AG04450 (cell line): ENCODE results near the gene FAM240A. TPM values are rescaled to one million over a fixed set of nuclear protein-coding genes. Genes with fewer than 3 reads are reported as not detected.

Experiments used
- CTCF ChIA-PET: fragments of 300-600, 350-600 bp; formaldehyde crosslinking; extraction: SDS; loops from one replicate; lab custom pipeline; 2022; ENCODE audit warnings: antibody characterized with exemption, inconsistent platforms; lab: Charles Lee
- POLR2A ChIA-PET: fragments of 350-600 bp; formaldehyde crosslinking; extraction: SDS; loops from one replicate; lab custom pipeline; 2021; ENCODE audit warnings: antibody characterized with exemption, inconsistent platforms; lab: Yijun Ruan, JAX
- DNase-seq: peaks from one replicate; pipeline ENCODE4 v3.0.0-alpha.2; 2011; ENCODE audit warnings: low read depth, low spot score
- H3K27ac ChIP-seq: one replicate; pipeline ENCODE4 v1.5.1; 2012; ENCODE audit warnings: low read depth, low read length, control low read depth
- H3K27me3 ChIP-seq: one replicate; pipeline ENCODE4 v1.6.0; 2012; ENCODE audit warnings: low read length; ENCODE audit not compliant: control insufficient read depth, insufficient read depth
- H3K4me3 ChIP-seq: 2 replicates; pipeline ENCODE4 v1.5.1; 2011; ENCODE audit warnings: mild to moderate bottlenecking, low read depth, low read length, control low read depth
- H3K9me3 ChIP-seq: 2 replicates; pipeline ENCODE4 v1.5.1; 2012; ENCODE audit warnings: low read length; ENCODE audit not compliant: control insufficient read depth, insufficient read depth
- polyA plus RNA-seq: library from polyadenylated mRNA; depleted of rRNA; stranded (reverse); fragments of >200 nt; gene quantifications from 2 replicates; pipeline ENCODE4 v1.2.3, GENCODE V29; 2011
- TF ChIP-seq, protein P1 (sequence below): IDR thresholded peaks from 2 replicates; pipeline ENCODE4 v1.5.1; 2011; ENCODE audit warnings: low read depth, low read length, control low read depth, inconsistent platforms

Gene FAM240A
- polyA plus RNA-seq, 1 experiment = not detected

DNA sequence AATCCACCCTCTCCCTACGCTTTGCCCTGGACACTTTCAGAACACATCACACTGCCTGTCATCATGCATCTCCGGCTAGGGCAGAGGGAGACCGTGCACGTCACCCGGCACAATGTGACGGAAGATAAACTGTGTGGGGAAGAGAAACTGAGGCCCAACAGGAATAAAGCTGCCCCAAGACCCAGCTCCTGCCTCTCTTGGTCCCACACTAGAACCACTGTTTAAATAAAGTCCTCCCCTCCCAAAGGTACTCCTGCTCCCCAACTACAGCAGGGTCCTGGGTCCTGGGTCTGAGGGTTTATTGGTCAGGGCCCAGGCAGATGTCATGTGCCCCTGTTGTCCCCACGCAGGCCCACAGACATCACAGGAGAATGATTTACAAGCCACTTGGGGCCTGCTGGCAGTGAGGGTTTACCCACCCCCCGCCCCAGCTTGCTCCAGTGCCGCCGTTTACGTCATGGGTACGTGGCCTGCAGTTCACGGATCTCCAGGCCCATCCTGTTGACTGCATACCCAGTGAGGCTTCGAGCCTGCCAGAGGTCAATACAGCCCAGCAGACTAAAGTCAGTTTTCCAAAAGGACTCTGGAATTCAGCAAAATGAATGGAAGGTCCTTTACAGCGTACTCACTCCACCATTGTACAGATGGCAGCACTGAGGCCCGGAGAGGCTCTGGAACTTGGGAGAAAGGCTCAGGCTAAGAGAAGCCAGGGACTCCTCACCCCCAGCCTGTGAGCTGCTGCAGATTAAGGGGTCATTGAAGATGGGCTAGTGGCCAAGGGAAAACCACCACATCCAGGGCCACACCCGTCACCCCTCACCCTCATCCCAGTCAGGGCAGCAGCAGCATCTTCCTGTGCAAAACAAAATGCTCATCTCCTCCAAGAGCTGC, 57.9 kb downstream of the FAM240A start:
- ChIA-PET POLR2A (no interaction called here), CTCF (no interaction called here)
- Histone ChIP-seq H3K9me3 (no peaks in the 10 kb centered on the region), H3K4me3 (no peak overlapping the region), H3K27me3 (peaks cover 16% of the 10 kb centered on the region), H3K27ac (no peak overlapping the region)
- DNase-seq = no peak
- TF ChIP-seq, protein P1, sequence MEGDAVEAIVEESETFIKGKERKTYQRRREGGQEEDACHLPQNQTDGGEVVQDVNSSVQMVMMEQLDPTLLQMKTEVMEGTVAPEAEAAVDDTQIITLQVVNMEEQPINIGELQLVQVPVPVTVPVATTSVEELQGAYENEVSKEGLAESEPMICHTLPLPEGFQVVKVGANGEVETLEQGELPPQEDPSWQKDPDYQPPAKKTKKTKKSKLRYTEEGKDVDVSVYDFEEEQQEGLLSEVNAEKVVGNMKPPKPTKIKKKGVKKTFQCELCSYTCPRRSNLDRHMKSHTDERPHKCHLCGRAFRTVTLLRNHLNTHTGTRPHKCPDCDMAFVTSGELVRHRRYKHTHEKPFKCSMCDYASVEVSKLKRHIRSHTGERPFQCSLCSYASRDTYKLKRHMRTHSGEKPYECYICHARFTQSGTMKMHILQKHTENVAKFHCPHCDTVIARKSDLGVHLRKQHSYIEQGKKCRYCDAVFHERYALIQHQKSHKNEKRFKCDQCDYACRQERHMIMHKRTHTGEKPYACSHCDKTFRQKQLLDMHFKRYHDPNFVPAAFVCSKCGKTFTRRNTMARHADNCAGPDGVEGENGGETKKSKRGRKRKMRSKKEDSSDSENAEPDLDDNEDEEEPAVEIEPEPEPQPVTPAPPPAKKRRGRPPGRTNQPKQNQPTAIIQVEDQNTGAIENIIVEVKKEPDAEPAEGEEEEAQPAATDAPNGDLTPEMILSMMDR = no peak

DNA sequence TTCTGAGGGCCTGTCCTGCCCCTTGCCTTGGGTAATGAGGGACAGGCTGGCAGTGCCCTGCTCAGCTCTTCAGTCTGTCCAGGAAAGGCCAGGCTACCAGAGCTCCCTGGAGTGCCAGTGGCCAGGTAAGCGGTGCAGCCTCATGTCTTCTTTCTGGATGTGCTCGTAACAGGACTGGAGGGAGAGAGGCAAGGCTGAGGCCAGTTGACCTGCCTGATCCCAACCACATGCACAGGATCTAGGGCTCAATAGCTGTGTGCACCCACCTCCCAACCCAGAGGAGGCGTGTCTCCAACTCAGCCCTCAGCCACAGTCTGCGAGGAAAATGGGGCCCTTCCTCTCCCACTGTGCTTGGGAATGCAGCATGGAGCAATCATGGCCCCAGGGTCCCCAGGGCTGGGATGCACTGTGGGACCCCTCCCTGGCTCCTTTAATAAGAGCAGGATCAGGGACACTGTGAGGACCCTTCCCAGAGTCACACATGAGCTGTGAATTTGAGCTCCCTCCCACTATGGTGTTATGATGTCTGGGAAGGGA, 58.6 kb downstream of the FAM240A start:
- H3K27me3 ChIP-seq = peaks cover 12% of the 10 kb centered on the region
- ChIA-PET CTCF (no interaction called here), POLR2A (no interaction called here)
- no peaks in the 10 kb centered on the region for H3K9me3 ChIP-seq
- DNase-seq = no peak
- H3K4me3 ChIP-seq = no peak overlapping the region
- TF ChIP-seq, protein P1 = no peak
- no peak overlapping the region for H3K27ac ChIP-seq

DNA sequence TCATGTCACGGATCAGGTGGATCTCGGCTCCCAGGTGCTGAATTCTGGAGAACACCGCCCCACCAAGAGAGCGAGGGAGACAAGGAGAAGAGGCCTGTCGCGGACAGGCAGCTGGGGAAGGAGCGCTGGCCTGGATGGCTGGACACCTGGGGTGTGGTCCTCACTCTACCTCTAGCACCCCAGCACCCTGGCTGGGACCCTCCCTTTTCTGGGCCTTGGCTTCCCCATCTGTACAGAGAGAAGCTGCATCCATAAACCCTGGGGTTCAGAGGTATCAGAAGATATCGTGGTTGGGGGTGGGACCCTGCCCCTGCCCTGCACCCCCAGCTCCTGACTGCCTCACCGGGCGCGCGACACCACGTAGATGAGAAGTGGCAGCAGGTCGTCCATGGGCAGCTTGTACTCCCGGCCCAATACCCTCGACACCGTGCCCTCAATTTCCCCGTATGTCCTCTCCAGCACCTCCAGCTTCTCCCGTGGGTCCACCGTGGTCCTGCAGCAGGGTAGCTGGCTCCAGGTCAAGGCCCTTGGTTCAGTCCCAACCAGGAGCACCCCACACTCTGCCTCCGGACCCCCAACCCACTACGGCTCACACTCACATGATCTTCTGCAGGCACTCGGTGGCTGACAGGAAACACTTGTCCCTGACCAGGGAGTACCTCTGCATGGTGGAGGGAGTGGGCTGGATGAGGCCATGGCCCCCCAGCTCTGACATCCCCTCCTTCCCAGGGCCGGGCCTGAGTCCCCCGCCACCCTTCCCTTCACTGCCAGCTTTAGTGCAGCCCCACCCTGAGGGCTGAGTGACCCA, 59.4 kb downstream of the FAM240A start:
- DNase-seq = no peak
- Histone ChIP-seq H3K9me3 (no peaks in the 10 kb centered on the region), H3K27me3 (peaks cover 12% of the 10 kb centered on the region), H3K27ac (no peak overlapping the region), H3K4me3 (no peak overlapping the region)
- ChIA-PET POLR2A (no interaction called here), CTCF (no interaction called here)
- TF ChIP-seq, protein P1 = no peak

DNA sequence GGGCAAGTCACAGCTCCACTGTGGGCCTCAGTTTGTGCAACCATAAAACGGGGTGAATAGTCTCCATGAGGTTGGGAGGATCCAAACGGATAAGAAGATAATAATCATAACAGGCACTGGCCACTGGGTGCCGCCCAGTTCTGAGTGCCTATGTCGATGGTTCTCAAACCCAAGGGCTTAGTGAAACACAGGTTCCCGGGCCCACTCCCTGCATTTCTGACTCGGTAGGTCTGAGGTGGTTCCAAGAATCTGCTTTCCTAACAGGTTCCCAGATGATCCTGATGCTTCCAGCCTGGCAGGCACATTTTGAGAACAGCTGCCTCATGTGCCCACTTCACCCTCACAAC, 60.0 kb downstream of the FAM240A start:
- Histone ChIP-seq H3K9me3 (no peaks in the 10 kb centered on the region), H3K27me3 (peaks cover 10% of the 10 kb centered on the region), H3K4me3 (no peak overlapping the region), H3K27ac (no peak overlapping the region)
- no peak for DNase-seq
- POLR2A ChIA-PET = no interaction called here
- CTCF ChIA-PET = no interaction called here
- TF ChIP-seq, protein P1 = no peak
